Gastrocnemius medialis (tissue), 4 donors: ENCODE results near the gene NRF1. TPM values are rescaled to one million over a fixed set of nuclear protein-coding genes. Genes with fewer than 3 reads are reported as not detected.
"Not testable (repeated sequence)": the region's sequence is repeated elsewhere in the genome, so short reads cannot be mapped to it uniquely, and the experiment has no call there.

ENCODE experiments used
- ATAC-seq, 2 donors: fragments of 150-250 bp; one replicate each; pipeline ENCODE4 v1.9.1; 2016
- DNase-seq, 2 donors: peaks; one replicate each; pipeline ENCODE4 v3.0.0-alpha.2; 2019
- H3K27ac ChIP-seq, 4 donors: fragments of 200-600 bp; sonication (generic); 1 replicate in 1 of 4; 2 replicates in 3 of 4; pipeline ENCODE4 v1.5.1; 2016 to 2018; ENCODE audit warnings: mild to moderate bottlenecking in 2 of 4, moderate library complexity in 1 of 4
- H3K27me3 ChIP-seq, 3 donors: fragments of 200-600 bp; sonication (generic) in 2 of 3; 1 replicate in 1 of 3; 2 replicates in 2 of 3; pipeline versions ENCODE4 v1.5.1 to v1.6.0; 2016 to 2019; ENCODE audit warnings: mild to moderate bottlenecking in 1 of 3, moderate library complexity in 1 of 3
- H3K36me3 ChIP-seq, 2 donors: fragments of 200-600 bp; sonication (generic) in 1 of 2; one replicate each; pipeline ENCODE4 v1.5.1; 2017 to 2018
- H3K4me1 ChIP-seq, 2 donors: fragments of 200-600 bp; sonication (generic) in 1 of 2; one replicate each; pipeline ENCODE4 v1.5.1; 2016 to 2017; ENCODE audit warnings: mild to moderate bottlenecking in 2 of 2
- H3K4me3 ChIP-seq, 4 donors: fragments of 200-600 bp; sonication (generic) in 3 of 4; 1 replicate in 1 of 4; 2 replicates in 3 of 4; pipeline ENCODE4 v1.5.1; 2016 to 2019; ENCODE audit warnings: mild to moderate bottlenecking in 2 of 4
- H3K9me3 ChIP-seq, 3 donors: fragments of 200-600 bp; sonication (generic) in 2 of 3; 1 replicate in 1 of 3; 2 replicates in 2 of 3; pipeline ENCODE4 v1.5.1; 2016 to 2019
- POLR2A ChIP-seq, 2 donors: fragments of 450-650 bp; IDR thresholded peaks; one replicate each; pipeline ENCODE4 v1.6.1; 2017; ENCODE audit warnings: antibody characterized with exemption in 2 of 2, mild to moderate bottlenecking in 2 of 2, moderate library complexity in 2 of 2
- in situ Hi-C, 4 donors: fragments of 200-750 bp; cut with MboI; loops; one replicate each; pipeline versions ENCODE4 v1.15.0 to v1.8.0; 2017; ENCODE audit warnings: low sequenced_read_pairs in 4 of 4
- intact Hi-C: fragments of 100-400 bp; cut with DNase I; formaldehyde crosslinking; loops from one replicate; pipeline ENCODE4 v1.15.1; 2023; ENCODE audit warnings: low total_unique reads
- total RNA-seq, 4 donors: library from RNA; depleted of rRNA; stranded (reverse); fragments of >200 nt; gene quantifications; one replicate each; pipeline versions ENCODE4 v1.1.0 to v1.2.3, GENCODE V29; 2016
- TF ChIP-seq, protein P1 (sequence below), 5 experiments: fragments of 450-650 bp in 3 of 5; fragments of 200-600 bp in 2 of 5; sonication (generic) in 2 of 5; IDR thresholded peaks in 4 of 5; conservative IDR thresholded peaks in 1 of 5; 1 replicate in 4 of 5; 2 replicates in 1 of 5; pipeline ENCODE4 v1.5.1; 2016 to 2019; ENCODE audit warnings: antibody characterized with exemption in 5 of 5, mild to moderate bottlenecking in 3 of 5, moderate library complexity in 3 of 5

NRF1 gene
- total RNA-seq, 4 donors from 2014 or later = 11.3 to 26.3 (median 18.0) TPM

- Histone ChIP-seq H3K36me3 (no peaks in the 10 kb centered on the region), H3K27me3 (no peaks in the 10 kb centered on the region), H3K9me3 (no peaks in the 10 kb centered on the region), H3K4me3 (no peak overlapping the region), H3K4me1 (no peaks in the 10 kb centered on the region), H3K27ac (no peak overlapping the region)
- in situ Hi-C loops = no loop called here
- DNase-seq = no peak
- TF ChIP-seq POLR2A (IDR thresholded peaks at IDR 0.05) = no peak
- TF ChIP-seq, protein P1, sequence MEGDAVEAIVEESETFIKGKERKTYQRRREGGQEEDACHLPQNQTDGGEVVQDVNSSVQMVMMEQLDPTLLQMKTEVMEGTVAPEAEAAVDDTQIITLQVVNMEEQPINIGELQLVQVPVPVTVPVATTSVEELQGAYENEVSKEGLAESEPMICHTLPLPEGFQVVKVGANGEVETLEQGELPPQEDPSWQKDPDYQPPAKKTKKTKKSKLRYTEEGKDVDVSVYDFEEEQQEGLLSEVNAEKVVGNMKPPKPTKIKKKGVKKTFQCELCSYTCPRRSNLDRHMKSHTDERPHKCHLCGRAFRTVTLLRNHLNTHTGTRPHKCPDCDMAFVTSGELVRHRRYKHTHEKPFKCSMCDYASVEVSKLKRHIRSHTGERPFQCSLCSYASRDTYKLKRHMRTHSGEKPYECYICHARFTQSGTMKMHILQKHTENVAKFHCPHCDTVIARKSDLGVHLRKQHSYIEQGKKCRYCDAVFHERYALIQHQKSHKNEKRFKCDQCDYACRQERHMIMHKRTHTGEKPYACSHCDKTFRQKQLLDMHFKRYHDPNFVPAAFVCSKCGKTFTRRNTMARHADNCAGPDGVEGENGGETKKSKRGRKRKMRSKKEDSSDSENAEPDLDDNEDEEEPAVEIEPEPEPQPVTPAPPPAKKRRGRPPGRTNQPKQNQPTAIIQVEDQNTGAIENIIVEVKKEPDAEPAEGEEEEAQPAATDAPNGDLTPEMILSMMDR (IDR thresholded peaks at IDR 0.05 in 4 of 5, conservative IDR thresholded peaks at IDR 0.05 in 1 of 5) = no peak
- ATAC-seq = no peak
- intact Hi-C loops = no loop called here
Observed at GRCh38 chr7:129597672-129598071, 13.8 kb upstream of the NRF1 start.

DNA sequence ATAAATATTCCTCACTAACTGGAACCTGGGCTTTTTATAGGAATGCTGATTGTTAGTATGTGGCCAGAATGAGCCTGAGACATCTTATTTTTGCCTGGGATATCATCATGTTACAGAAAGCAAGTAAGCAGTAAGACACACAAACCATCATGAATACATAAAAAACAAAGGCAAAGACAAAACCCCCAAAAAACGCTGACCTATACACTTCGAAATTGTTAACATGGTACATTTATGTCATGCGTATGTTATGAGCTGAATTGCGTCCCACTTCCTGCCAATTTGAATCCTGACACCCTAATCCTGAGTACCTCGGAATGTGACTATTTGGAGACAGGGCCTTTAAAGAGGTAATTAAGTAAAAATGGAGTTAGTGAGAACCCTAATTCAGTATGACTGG, 12.3 kb upstream of the NRF1 start:
- DNase-seq (no peak), ATAC-seq (no peak)
- in situ Hi-C loops = no loop called here
- no peaks in the 10 kb centered on the region for H3K9me3 ChIP-seq
- intact Hi-C loops = no loop called here
- no peaks in the 10 kb centered on the region for H3K4me1 ChIP-seq
- TF ChIP-seq POLR2A (IDR thresholded peaks at IDR 0.05) = no peak
- TF ChIP-seq, protein P1 (IDR thresholded peaks at IDR 0.05 in 4 of 5, conservative IDR thresholded peaks at IDR 0.05 in 1 of 5) = no peak
- no peak overlapping the region for H3K27ac ChIP-seq
- H3K36me3 ChIP-seq = no peaks in the 10 kb centered on the region
- no peaks in the 10 kb centered on the region for H3K27me3 ChIP-seq
- no peak overlapping the region for H3K4me3 ChIP-seq

GRCh38 chr7:129603594-129603993, 7.9 kb upstream of the NRF1 start:
- H3K27ac ChIP-seq, intact Hi-C loops, ATAC-seq, H3K4me1 ChIP-seq, H3K36me3 ChIP-seq, DNase-seq, H3K27me3 ChIP-seq, in situ Hi-C loops, H3K9me3 ChIP-seq, H3K4me3 ChIP-seq: not testable (repeated sequence)

DNA sequence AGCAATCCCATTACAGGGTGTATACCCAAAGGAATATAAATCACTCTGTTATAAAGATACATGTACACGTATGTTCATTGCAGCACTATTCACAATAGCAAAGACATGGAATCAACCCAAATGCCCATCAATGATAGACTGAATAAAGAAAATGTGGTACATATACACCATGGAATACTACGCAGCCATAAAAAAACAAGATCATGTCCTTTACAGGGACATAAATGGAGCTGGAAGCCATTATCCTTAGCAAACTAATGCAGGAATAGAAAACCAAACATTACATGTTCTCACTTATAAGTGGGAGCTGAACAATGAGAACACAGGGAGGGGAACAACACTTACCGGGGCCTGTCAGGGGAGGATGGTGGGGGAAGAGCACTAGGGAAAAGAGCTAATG, 7.5 kb upstream of the NRF1 start:
- intact Hi-C loops, H3K4me1 ChIP-seq: not testable (repeated sequence)

DNA sequence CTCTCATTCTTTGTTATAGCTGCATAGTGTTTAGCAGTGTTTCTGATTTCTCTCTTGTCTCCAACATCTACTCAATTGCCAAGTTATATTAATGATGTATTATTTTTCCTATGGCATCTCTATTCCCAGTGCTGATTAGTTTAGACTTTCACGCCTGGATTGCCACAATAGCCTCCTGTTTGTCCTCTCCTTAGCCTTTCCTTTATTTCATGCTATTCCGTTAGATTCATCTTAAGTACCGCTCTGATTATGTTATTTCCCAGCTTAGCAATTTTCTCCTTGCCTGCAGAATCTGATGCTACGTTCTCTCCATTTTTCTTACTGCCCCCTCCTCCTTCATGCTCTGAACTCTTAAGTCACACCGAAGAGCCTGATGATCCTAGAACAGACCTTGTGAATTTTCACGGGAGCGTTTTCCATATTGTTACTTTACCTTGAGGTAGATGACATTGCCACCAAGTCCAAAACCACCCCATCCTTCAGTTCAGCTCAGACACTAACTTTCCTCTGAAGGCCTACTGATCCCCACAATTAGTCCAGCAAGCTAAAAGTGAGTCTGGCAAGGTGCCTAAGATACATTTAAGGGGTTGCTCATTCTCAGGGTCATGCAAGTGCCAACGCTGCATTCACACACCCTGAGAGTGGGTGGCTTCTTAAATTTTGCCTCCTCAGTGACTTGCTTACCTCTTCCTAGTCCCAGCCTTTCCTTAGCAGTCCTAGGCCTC, 6.6 kb upstream of the NRF1 start:
- ATAC-seq (no peak), DNase-seq (no peak)
- no peaks in the 10 kb centered on the region for H3K4me1 ChIP-seq
- no peaks in the 10 kb centered on the region for H3K27me3 ChIP-seq
- H3K36me3 ChIP-seq = no peaks in the 10 kb centered on the region
- no peak overlapping the region for H3K27ac ChIP-seq
- in situ Hi-C loops = no loop called here
- TF ChIP-seq POLR2A (IDR thresholded peaks at IDR 0.05) = no peak
- TF ChIP-seq, protein P1 (IDR thresholded peaks at IDR 0.05 in 4 of 5, conservative IDR thresholded peaks at IDR 0.05 in 1 of 5) = no peak
- H3K9me3 ChIP-seq = no peaks in the 10 kb centered on the region
- intact Hi-C loops = no loop called here
- no peak overlapping the region for H3K4me3 ChIP-seq

More for the DNA sequence above, 7.5 kb upstream of the NRF1 start:
- H3K9me3 ChIP-seq, H3K4me3 ChIP-seq, H3K27ac ChIP-seq, H3K36me3 ChIP-seq, H3K27me3 ChIP-seq, in situ Hi-C loops, DNase-seq, ATAC-seq: not testable (repeated sequence)
